ENCODE data around the gene BCKDHB. TPM values are rescaled to one million over a fixed set of nuclear protein-coding genes. Genes with fewer than 3 reads are reported as not detected.

Gene BCKDHB
- total RNA-seq, 4 donors from 2014 or later, result 8.9 to 18.4 (median 16.6) TPM

- DNase-seq (ENCODE audit: low spot score), result no peak
- no peak for TF ChIP-seq CTCF (IDR thresholded peaks at IDR 0.05)
- no peak for ATAC-seq (ENCODE audit: low FRiP score)
Measured at GRCh38 chr6:80148220-80148619, 41.7 kb downstream of the BCKDHB start.

- no peak for DNase-seq (ENCODE audit: low spot score)
- TF ChIP-seq CTCF (IDR thresholded peaks at IDR 0.05), result no peak
- ATAC-seq (ENCODE audit: low FRiP score), result no peak
Measured at GRCh38 chr6:80151635-80152034, 45.2 kb downstream of the BCKDHB start.

- no peak for TF ChIP-seq CTCF (IDR thresholded peaks at IDR 0.05)
- DNase-seq (ENCODE audit: low spot score), result no peak
- no peak for ATAC-seq (ENCODE audit: low FRiP score)
Measured at GRCh38 chr6:80154160-80154559, 47.7 kb downstream of the BCKDHB start.

- no peak for TF ChIP-seq CTCF (IDR thresholded peaks at IDR 0.05)
- ATAC-seq (ENCODE audit: low FRiP score), result no peak
- DNase-seq (ENCODE audit: low spot score), result no peak
Measured at GRCh38 chr6:80156221-80156620, 49.8 kb downstream of the BCKDHB start.

- DNase-seq (ENCODE audit: low spot score), result no peak
- TF ChIP-seq CTCF (IDR thresholded peaks at IDR 0.05), result no peak
- ATAC-seq (ENCODE audit: low FRiP score), result no peak
Measured at GRCh38 chr6:80158478-80158989, 52.1 kb downstream of the BCKDHB start.

- TF ChIP-seq CTCF (IDR thresholded peaks at IDR 0.05), result no peak
- DNase-seq (ENCODE audit: low spot score) (no peak), ATAC-seq (ENCODE audit: low FRiP score) (no peak)
Measured at GRCh38 chr6:80161434-80161833, 55.0 kb downstream of the BCKDHB start.

- ATAC-seq (ENCODE audit: low FRiP score) (peak; percentile 89), DNase-seq (ENCODE audit: low spot score) (no peak)
- no peak for TF ChIP-seq CTCF (IDR thresholded peaks at IDR 0.05)
Measured at GRCh38 chr6:80163754-80164187, 57.3 kb downstream of the BCKDHB start.
